Peyer's patch (tissue), 4 donors: ENCODE results near the gene CSRP1. TPM values are rescaled to one million over a fixed set of nuclear protein-coding genes. Genes with fewer than 3 reads are reported as not detected.
A peak's percentile ranks its signal among the peaks of the same experiment; 100 is the strongest.
"Not testable (repeated sequence)": the region's sequence is repeated elsewhere in the genome, so short reads cannot be mapped to it uniquely, and the experiment has no call there.

Experiments used
- DNase-seq, 3 donors: peaks; one replicate each; pipeline ENCODE4 v3.0.0-alpha.2; 2017 to 2019
- H3K27ac ChIP-seq, 4 donors: fragments of 200-600 bp; sonication (generic); one replicate each; pipeline ENCODE4 v1.5.1; 2016 to 2019
- H3K27me3 ChIP-seq, 2 donors: fragments of 200-600 bp; sonication (generic); one replicate each; pipeline ENCODE4 v1.5.1; 2019
- H3K36me3 ChIP-seq, 3 donors: fragments of 200-600 bp; sonication (generic); one replicate each; pipeline ENCODE4 v1.5.1; 2016 to 2019
- H3K4me1 ChIP-seq, 4 donors: fragments of 200-600 bp; sonication (generic); one replicate each; pipeline ENCODE4 v1.5.1; 2016 to 2019
- H3K4me3 ChIP-seq, 4 donors: fragments of 200-600 bp; sonication (generic); 1 replicate in 3 of 4; 2 replicates in 1 of 4; pipeline ENCODE4 v1.5.1; 2016 to 2019; ENCODE audit warnings: mild to moderate bottlenecking in 1 of 4
- H3K9me3 ChIP-seq, 4 donors: fragments of 200-600 bp; sonication (generic); one replicate each; pipeline ENCODE4 v1.5.1; 2016 to 2019; ENCODE audit warnings: mild to moderate bottlenecking in 1 of 4
- POLR2A ChIP-seq, 2 donors: fragments of 450-650 bp; IDR thresholded peaks; one replicate each; pipeline ENCODE4 v1.5.1; 2017; ENCODE audit warnings: antibody characterized with exemption in 2 of 2, mild to moderate bottlenecking in 2 of 2, moderate library complexity in 2 of 2
- total RNA-seq, 4 donors: library from RNA; depleted of rRNA; stranded (reverse); fragments of >200 nt; gene quantifications; one replicate each; pipeline ENCODE4 v1.1.0, GENCODE V29; 2016
- TF ChIP-seq, protein P1 (sequence below), 6 experiments: fragments of 450-650 bp in 4 of 6; fragments of 200-600 bp in 2 of 6; sonication (generic) in 1 of 6; IDR thresholded peaks; one replicate each; pipeline ENCODE4 v1.5.1; 2017 to 2019; ENCODE audit warnings: antibody characterized with exemption in 6 of 6, mild to moderate bottlenecking in 3 of 6, moderate library complexity in 1 of 6

The CSRP1 gene
- total RNA-seq, 4 donors from 2014 or later: 139 to 306 (median 160) TPM

DNA sequence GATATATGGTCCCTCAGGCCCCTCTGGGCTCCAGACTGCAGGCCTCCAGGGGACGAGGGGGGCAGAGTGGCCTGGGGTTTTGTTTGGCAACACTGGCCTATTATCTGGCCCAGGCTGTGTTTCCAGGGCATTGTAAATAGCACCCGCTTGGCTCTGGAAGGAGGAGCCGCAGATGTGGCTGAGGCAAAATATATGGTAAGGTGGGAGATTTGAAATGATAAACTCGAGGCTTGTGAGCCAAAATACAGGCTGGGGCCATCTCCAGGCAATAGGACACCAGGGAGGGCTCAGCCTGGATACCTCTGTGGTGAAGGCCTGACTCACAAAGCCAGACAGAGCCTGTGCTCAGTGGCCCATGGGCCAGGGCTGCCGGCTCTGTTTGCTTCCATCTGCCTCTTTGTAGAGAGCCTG, 46.0 kb upstream of the CSRP1 start:
- peak in 1 of 3 donors; percentile 39 for DNase-seq
- Histone ChIP-seq H3K27me3 (no peaks in the 10 kb centered on the region), H3K9me3 (no peaks in the 10 kb centered on the region), H3K36me3 (no peaks in the 10 kb centered on the region), H3K27ac (peak overlapping the region in 2 of 4 donors; percentile 2 to 10), H3K4me3 (no peak overlapping the region), H3K4me1 (peaks cover 0 to 4% (median 0%) of the 10 kb centered on the region in 4 donors)
- TF ChIP-seq POLR2A (IDR thresholded peaks at IDR 0.05): no peak
- TF ChIP-seq, protein P1, sequence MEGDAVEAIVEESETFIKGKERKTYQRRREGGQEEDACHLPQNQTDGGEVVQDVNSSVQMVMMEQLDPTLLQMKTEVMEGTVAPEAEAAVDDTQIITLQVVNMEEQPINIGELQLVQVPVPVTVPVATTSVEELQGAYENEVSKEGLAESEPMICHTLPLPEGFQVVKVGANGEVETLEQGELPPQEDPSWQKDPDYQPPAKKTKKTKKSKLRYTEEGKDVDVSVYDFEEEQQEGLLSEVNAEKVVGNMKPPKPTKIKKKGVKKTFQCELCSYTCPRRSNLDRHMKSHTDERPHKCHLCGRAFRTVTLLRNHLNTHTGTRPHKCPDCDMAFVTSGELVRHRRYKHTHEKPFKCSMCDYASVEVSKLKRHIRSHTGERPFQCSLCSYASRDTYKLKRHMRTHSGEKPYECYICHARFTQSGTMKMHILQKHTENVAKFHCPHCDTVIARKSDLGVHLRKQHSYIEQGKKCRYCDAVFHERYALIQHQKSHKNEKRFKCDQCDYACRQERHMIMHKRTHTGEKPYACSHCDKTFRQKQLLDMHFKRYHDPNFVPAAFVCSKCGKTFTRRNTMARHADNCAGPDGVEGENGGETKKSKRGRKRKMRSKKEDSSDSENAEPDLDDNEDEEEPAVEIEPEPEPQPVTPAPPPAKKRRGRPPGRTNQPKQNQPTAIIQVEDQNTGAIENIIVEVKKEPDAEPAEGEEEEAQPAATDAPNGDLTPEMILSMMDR (IDR thresholded peaks at IDR 0.05): no peak

DNA sequence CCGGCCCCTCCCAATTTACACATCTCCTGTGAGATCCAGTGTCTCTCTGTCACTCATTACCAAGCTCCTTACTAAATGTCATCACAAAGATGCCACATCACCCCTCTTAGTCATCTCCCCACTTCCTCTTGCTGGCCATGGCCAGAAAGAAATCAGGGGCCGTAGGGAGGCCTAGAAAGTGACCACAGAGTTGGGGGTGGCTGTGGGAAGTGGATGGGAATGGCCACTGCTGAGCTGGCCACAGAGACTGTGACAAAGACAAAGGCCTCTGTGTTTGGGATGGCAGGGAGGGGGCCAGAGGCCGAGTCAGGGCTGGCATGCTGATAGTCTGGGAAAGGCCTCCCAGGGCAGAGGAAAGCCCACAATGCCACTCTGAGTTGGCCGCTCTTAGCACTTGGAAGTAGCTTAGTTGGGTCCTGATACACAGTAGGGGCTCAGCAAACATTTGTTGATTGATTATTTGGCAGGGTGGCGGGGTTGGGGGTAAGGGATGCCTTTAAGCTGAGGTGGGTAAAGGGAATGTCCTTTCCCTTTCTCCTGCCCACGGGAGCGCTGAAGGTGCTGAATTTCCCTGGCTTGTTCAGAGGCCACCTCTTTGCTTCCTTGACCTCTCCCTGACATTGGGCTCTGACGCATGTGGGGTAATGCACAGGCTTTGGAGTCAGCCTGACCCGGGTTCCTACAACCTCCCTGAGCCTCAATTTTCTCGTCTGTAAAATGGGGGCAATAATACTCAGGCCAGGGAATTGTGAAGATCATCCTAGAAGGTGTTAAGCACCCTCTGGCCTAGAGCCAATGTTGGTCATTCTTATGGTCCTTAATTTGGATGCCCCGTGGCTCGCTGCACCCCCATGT, 45.2 kb upstream of the CSRP1 start:
- DNase-seq: no peak
- Histone ChIP-seq H3K9me3 (no peaks in the 10 kb centered on the region), H3K27ac (peak overlapping the region in 1 of 4 donors; percentile 9), H3K4me3 (no peak overlapping the region), H3K27me3 (no peaks in the 10 kb centered on the region), H3K36me3 (no peaks in the 10 kb centered on the region), H3K4me1 (peaks cover 0 to 4% (median 0%) of the 10 kb centered on the region in 4 donors)
- TF ChIP-seq, protein P1 (IDR thresholded peaks at IDR 0.05): no peak
- TF ChIP-seq POLR2A (IDR thresholded peaks at IDR 0.05): no peak

DNA sequence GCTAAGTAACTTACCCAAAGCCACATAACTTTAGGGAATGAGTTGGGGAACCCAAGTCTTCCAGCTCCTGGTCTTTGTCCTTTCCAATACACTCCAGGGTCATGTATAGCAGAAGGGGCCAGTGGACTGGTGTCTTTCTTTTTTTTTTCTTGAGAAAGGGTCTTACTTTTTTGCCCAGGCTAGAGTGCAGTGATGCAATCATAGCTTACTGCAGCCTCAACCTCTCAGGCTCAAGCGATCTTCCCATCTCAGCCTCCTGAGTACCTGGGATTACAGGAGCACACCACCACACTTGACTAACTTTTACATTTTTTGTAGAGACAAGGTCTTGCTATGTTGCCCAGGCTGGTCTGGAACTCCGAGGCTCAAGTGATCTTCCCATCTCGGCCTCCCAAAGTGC, 44.2 kb upstream of the CSRP1 start:
- H3K4me1 ChIP-seq: peaks cover 0 to 4% (median 0%) of the 10 kb centered on the region in 4 donors
- H3K9me3 ChIP-seq: no peaks in the 10 kb centered on the region
- no peaks in the 10 kb centered on the region for H3K27me3 ChIP-seq
- H3K4me3 ChIP-seq: no peak overlapping the region
- H3K27ac ChIP-seq: no peak overlapping the region
- no peak for DNase-seq
- no peaks in the 10 kb centered on the region for H3K36me3 ChIP-seq
- TF ChIP-seq, protein P1 (IDR thresholded peaks at IDR 0.05): no peak

DNA sequence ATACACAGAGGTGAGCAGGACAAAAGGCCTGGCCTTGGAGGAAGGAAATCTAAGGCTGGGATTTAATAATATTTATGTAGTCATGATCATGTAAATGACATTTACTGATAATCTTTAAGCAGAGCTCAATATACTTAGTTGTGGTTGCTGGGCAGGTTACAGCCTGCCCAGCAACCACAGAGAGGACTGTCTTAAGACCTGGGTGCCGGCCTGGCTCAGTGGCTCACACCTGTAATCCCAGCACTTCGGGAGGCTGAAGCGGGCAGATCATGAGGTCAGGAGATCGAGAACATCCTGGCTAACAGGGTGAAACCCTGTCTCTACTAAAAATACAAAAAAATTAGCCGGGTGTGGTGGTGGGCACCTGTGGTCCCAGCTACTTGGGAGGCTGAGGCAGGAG, 42.6 kb upstream of the CSRP1 start:
- H3K36me3 ChIP-seq, H3K27ac ChIP-seq, DNase-seq, H3K9me3 ChIP-seq, H3K4me1 ChIP-seq, H3K4me3 ChIP-seq, H3K27me3 ChIP-seq: not testable (repeated sequence)

DNA sequence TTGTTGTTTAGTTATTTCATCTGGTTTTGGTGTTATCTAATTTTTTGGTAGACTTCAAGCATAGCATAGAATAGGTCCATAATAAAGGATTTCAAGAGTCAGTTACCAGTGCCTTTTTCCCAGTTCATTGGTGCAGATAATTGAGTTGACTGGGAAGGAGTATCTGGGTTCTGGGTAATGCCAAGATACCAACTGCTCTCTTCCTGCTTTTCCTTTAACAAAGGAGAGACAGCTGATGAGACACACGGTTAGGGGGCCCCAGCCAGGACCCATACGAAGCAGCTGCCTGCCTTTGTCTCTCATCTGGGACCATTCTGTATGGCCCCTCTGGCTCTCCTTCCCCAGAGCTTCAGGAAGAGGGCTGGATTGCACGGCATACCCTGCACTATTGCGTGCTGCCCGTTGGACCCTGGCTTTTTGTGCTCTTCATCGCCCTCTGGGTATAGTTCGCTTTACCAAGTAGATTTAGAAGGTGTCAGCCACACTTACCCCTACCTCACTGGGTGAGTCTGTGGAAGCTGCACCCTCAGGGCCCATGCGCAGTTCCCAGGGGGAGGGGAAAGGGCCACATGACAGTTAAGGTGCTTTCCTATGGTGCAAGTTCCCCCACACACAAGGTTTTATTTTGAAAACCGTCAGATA, 39.0 kb upstream of the CSRP1 start:
- Histone ChIP-seq H3K27me3 (no peaks in the 10 kb centered on the region), H3K36me3 (no peaks in the 10 kb centered on the region), H3K9me3 (no peaks in the 10 kb centered on the region), H3K27ac (no peak overlapping the region), H3K4me3 (no peak overlapping the region), H3K4me1 (no peaks in the 10 kb centered on the region)
- TF ChIP-seq, protein P1 (IDR thresholded peaks at IDR 0.05): no peak
- TF ChIP-seq POLR2A (IDR thresholded peaks at IDR 0.05): no peak
- DNase-seq: no peak

DNA sequence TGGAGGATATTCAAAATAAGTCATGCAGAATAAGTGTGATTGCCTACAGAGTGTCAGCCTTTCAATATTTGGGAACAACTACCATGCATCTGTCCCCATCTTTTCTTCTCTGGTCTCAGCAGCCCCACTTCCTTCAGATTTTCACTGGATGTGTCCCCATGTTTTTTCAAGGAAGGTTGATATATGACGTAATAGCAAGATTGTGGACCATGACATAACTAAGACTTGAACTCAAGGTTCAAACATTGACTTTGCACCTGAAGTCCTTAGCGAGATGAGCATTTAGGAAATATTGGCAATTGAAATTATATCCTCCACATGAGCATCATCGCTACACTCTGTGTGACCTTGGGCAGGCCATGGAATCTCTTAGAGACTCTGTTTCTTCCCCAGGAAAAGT, 37.8 kb upstream of the CSRP1 start:
- H3K27ac ChIP-seq: no peak overlapping the region
- TF ChIP-seq POLR2A (IDR thresholded peaks at IDR 0.05): no peak
- TF ChIP-seq, protein P1 (IDR thresholded peaks at IDR 0.05): no peak
- no peaks in the 10 kb centered on the region for H3K9me3 ChIP-seq
- no peak overlapping the region for H3K4me3 ChIP-seq
- DNase-seq: no peak
- H3K4me1 ChIP-seq: peaks cover 0 to 4% (median 4%) of the 10 kb centered on the region in 4 donors
- H3K27me3 ChIP-seq: peaks cover 0 to 4% of the 10 kb centered on the region in 2 donors
- H3K36me3 ChIP-seq: no peaks in the 10 kb centered on the region
